Measurements from ENCODE around the gene BRF1.

DNA sequence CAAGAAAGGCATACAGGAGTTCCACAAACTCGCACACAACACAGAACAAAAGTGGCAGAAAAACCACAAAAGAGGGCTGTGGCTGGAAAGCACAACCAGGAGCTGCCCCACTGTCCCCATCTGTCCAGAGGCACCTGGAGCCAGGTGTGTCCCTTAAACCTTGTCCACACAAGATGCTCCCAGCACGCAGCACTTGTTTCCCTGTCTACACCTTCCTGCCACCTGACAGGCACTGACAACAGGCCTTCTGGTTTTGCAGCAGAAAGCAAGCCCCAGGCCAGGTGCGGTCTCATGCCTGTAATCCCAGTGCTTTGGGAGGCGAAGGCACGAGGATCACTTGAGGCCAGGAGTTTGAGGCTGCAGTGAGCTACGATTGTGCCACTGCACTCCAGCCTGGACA lies 48.9 kb downstream of the BRF1 start:
- no peak for TF ChIP-seq EZH2phosphoT487 (IDR thresholded peaks at IDR 0.05; ENCODE audit: borderline replicate concordance, low read depth, low read length)
- TF ChIP-seq, protein P1, sequence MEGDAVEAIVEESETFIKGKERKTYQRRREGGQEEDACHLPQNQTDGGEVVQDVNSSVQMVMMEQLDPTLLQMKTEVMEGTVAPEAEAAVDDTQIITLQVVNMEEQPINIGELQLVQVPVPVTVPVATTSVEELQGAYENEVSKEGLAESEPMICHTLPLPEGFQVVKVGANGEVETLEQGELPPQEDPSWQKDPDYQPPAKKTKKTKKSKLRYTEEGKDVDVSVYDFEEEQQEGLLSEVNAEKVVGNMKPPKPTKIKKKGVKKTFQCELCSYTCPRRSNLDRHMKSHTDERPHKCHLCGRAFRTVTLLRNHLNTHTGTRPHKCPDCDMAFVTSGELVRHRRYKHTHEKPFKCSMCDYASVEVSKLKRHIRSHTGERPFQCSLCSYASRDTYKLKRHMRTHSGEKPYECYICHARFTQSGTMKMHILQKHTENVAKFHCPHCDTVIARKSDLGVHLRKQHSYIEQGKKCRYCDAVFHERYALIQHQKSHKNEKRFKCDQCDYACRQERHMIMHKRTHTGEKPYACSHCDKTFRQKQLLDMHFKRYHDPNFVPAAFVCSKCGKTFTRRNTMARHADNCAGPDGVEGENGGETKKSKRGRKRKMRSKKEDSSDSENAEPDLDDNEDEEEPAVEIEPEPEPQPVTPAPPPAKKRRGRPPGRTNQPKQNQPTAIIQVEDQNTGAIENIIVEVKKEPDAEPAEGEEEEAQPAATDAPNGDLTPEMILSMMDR (conservative IDR thresholded peaks at IDR 0.05; ENCODE audit: low read length), result no peak

All from OCI-LY7 (cell line).